IPS-NIHi7 (cell line): Measurements from ENCODE around the gene PPP1CB.
"Not testable (repeated sequence)": the region's sequence is repeated elsewhere in the genome, so short reads cannot be mapped to it uniquely, and the experiment has no call there.

Experiments
- DNase-seq: peaks from one replicate; pipeline ENCODE4 v3.0.0; 2012; ENCODE audit warnings: mixed read lengths; ENCODE audit errors: extremely low spot score

The PPP1CB gene

GRCh38 chr2:28751252-28751955, at the start of gene PPP1CB:
Gene PPP1CB (plus strand): TSS chr2:28751830. CDS start chr2:28752125, 295 bp downstream.
- peak; percentile 92 for DNase-seq

- DNase-seq = no peak
Measured at GRCh38 chr2:28702415-28702861, 49.2 kb upstream of the PPP1CB start.

GRCh38 chr2:28702878-28703277, 48.8 kb upstream of the PPP1CB start:
- no peak for DNase-seq

GRCh38 chr2:28704621-28705020, 47.0 kb upstream of the PPP1CB start:
- DNase-seq = no peak

GRCh38 chr2:28705751-28706440, 45.7 kb upstream of the PPP1CB start:
- no peak for DNase-seq

GRCh38 chr2:28707592-28707991, 44.0 kb upstream of the PPP1CB start:
- DNase-seq = no peak

- DNase-seq = no peak
Measured at GRCh38 chr2:28709101-28709500, 42.5 kb upstream of the PPP1CB start.

GRCh38 chr2:28710545-28710944, 41.1 kb upstream of the PPP1CB start:
- DNase-seq = no peak

- DNase-seq = no peak
Measured at GRCh38 chr2:28713577-28714298, 37.9 kb upstream of the PPP1CB start.

- DNase-seq = no peak
Measured at GRCh38 chr2:28716265-28716865, 35.3 kb upstream of the PPP1CB start.

GRCh38 chr2:28717339-28717758, 34.3 kb upstream of the PPP1CB start:
- DNase-seq = no peak

GRCh38 chr2:28720345-28720744, 31.3 kb upstream of the PPP1CB start:
- no peak for DNase-seq

GRCh38 chr2:28721601-28722191, 29.9 kb upstream of the PPP1CB start:
- DNase-seq = no peak

- no peak for DNase-seq
Measured at GRCh38 chr2:28725021-28725711, 26.5 kb upstream of the PPP1CB start.

- DNase-seq = no peak
Measured at GRCh38 chr2:28726177-28726576, 25.5 kb upstream of the PPP1CB start.

- no peak for DNase-seq
Measured at GRCh38 chr2:28729698-28730097, 21.9 kb upstream of the PPP1CB start.

GRCh38 chr2:28730641-28731146, 20.9 kb upstream of the PPP1CB start:
- no peak for DNase-seq

- DNase-seq = no peak
Measured at GRCh38 chr2:28735511-28735910, 16.1 kb upstream of the PPP1CB start.

- no peak for DNase-seq
Measured at GRCh38 chr2:28736034-28736433, 15.6 kb upstream of the PPP1CB start.

- no peak for DNase-seq
Measured at GRCh38 chr2:28737655-28738054, 14.0 kb upstream of the PPP1CB start.

GRCh38 chr2:28742619-28743018, 9.0 kb upstream of the PPP1CB start:
- not testable (repeated sequence) for DNase-seq
